Amygdala (tissue), 56 donors: ENCODE measurements around the gene CENPP.

Experiments
- DNase-seq, 56 donors: peaks; one replicate each; lab custom pipeline; 2025; lab: John Stamatoyannopoulos, UW

Gene CENPP

GRCh38 chr9:92664394-92665152 lies 338.8 kb downstream of the CENPP start:
- DNase-seq = peak in 18 of 56 donors; percentile 11 to 50 (median 32)

- no peak for DNase-seq
Measured at GRCh38 chr9:92665836-92666235, 340.1 kb downstream of the CENPP start.

GRCh38 chr9:92666236-92666635 lies 340.5 kb downstream of the CENPP start:
- DNase-seq = no peak

GRCh38 chr9:92666912-92667532 lies 341.3 kb downstream of the CENPP start:
- no peak for DNase-seq

GRCh38 chr9:92668746-92669526 lies 343.2 kb downstream of the CENPP start:
- DNase-seq = no peak

- peak in 4 of 56 donors; percentile 31 to 67 (median 47) for DNase-seq
Measured at GRCh38 chr9:92669527-92669889, 343.8 kb downstream of the CENPP start.
